Trophoblast cell (in vitro differentiated cells and primary cell): ENCODE results near the gene TBPL2.

Experiments used
- DNase-seq, 2 donors: peaks; one replicate each; pipeline ENCODE4 v3.0.0-alpha.2; 2016
- H2AFZ ChIP-seq: 2 replicates; pipeline ENCODE4 v1.6.1; 2013; ENCODE audit warnings: low read length, moderate library complexity, mild to moderate bottlenecking; ENCODE audit not compliant: insufficient read depth, poor library complexity
- H2AK5ac ChIP-seq: 2 replicates; pipeline ENCODE4 v1.6.1; 2013; ENCODE audit warnings: mild to moderate bottlenecking, low read length
- H2BK120ac ChIP-seq: 2 replicates; pipeline ENCODE4 v1.6.1; 2013; ENCODE audit warnings: low read length, mild to moderate bottlenecking, moderate library complexity; ENCODE audit not compliant: insufficient read depth, poor library complexity
- H2BK12ac ChIP-seq: 2 replicates; pipeline ENCODE4 v1.6.1; 2013; ENCODE audit warnings: mild to moderate bottlenecking, low read length, moderate library complexity
- H2BK5ac ChIP-seq: 2 replicates; pipeline ENCODE4 v1.6.1; 2013; ENCODE audit warnings: low read length, low read depth, moderate library complexity, mild to moderate bottlenecking; ENCODE audit not compliant: poor library complexity
- H3K14ac ChIP-seq: 2 replicates; pipeline ENCODE4 v1.6.1; 2013; ENCODE audit warnings: mild to moderate bottlenecking, low read length
- H3K18ac ChIP-seq: 2 replicates; pipeline ENCODE4 v1.6.1; 2013; ENCODE audit warnings: mild to moderate bottlenecking, low read length
- H3K23ac ChIP-seq: 2 replicates; pipeline ENCODE4 v1.6.1; 2013; ENCODE audit warnings: low read length
- H3K27ac ChIP-seq: 2 replicates; pipeline ENCODE4 v1.5.1; 2013; ENCODE audit warnings: low read depth, mild to moderate bottlenecking, inconsistent platforms, low read length, moderate library complexity
- H3K27me3 ChIP-seq: 2 replicates; pipeline ENCODE4 v1.6.1; 2013; ENCODE audit warnings: inconsistent platforms, mild to moderate bottlenecking, low read length, moderate library complexity; ENCODE audit not compliant: insufficient read depth
- H3K36me3 ChIP-seq, 2 experiments: 1 replicate in 1 of 2; 2 replicates in 1 of 2; pipeline ENCODE4 v1.6.1; 2013; ENCODE audit warnings: low read length in 2 of 2, mild to moderate bottlenecking in 2 of 2, moderate library complexity in 1 of 2; ENCODE audit not compliant: insufficient read depth in 2 of 2, control insufficient read depth in 1 of 2
- H3K4ac ChIP-seq: 2 replicates; pipeline ENCODE4 v1.6.1; 2013; ENCODE audit warnings: low read depth, mild to moderate bottlenecking, low read length, moderate library complexity
- H3K4me1 ChIP-seq, 2 experiments: 1 replicate in 1 of 2; 2 replicates in 1 of 2; pipeline ENCODE4 v1.6.1; 2013; ENCODE audit warnings: low read length in 2 of 2, mild to moderate bottlenecking in 2 of 2, moderate library complexity in 1 of 2; ENCODE audit not compliant: insufficient read depth in 2 of 2, control insufficient read depth in 1 of 2
- H3K4me2 ChIP-seq: 2 replicates; pipeline ENCODE4 v1.6.1; 2013; ENCODE audit warnings: inconsistent platforms, mild to moderate bottlenecking, low read length, moderate library complexity
- H3K4me3 ChIP-seq: 2 replicates; pipeline ENCODE4 v1.5.1; 2013; ENCODE audit warnings: mild to moderate bottlenecking, low read depth, low read length, inconsistent platforms
- H3K79me1 ChIP-seq: one replicate; pipeline ENCODE4 v1.6.1; 2013; ENCODE audit warnings: low read length
- H3K79me2 ChIP-seq: 2 replicates; pipeline ENCODE4 v1.6.1; 2013; ENCODE audit warnings: low read length, mild to moderate bottlenecking; ENCODE audit not compliant: control insufficient read depth, insufficient read depth, poor library complexity
- H3K9ac ChIP-seq: 2 replicates; pipeline ENCODE4 v1.6.1; 2013; ENCODE audit warnings: mild to moderate bottlenecking, low read length
- H3K9me3 ChIP-seq: 2 replicates; pipeline ENCODE4 v1.6.1; 2013; ENCODE audit warnings: low read depth, mild to moderate bottlenecking, control low read depth, inconsistent platforms, low read length; ENCODE audit not compliant: insufficient read depth
- H4K12ac ChIP-seq: 2 replicates; pipeline ENCODE4 v1.6.1; 2013; ENCODE audit warnings: low read depth, mild to moderate bottlenecking, low read length, moderate library complexity
- H4K8ac ChIP-seq: 2 replicates; pipeline ENCODE4 v1.6.1; 2013; ENCODE audit warnings: low read depth, mild to moderate bottlenecking, low read length, moderate library complexity
- H4K91ac ChIP-seq: one replicate; pipeline ENCODE4 v1.6.1; 2013; ENCODE audit warnings: low read depth, mild to moderate bottlenecking, low read length, moderate library complexity
- WGBS: extraction: QIAGEN DNeasy Blood & Tissue Kit; methylation state at CpG from one replicate; pipeline ENCODE4 v1.1.7; 2013; ENCODE audit warnings: missing lambda C conversion rate; ENCODE audit not compliant: insufficient read length, insufficient coverage; ENCODE audit errors: extremely low coverage; 5-methylcytosine and 5-hydroxymethylcytosine counted together

TBPL2 gene

DNA sequence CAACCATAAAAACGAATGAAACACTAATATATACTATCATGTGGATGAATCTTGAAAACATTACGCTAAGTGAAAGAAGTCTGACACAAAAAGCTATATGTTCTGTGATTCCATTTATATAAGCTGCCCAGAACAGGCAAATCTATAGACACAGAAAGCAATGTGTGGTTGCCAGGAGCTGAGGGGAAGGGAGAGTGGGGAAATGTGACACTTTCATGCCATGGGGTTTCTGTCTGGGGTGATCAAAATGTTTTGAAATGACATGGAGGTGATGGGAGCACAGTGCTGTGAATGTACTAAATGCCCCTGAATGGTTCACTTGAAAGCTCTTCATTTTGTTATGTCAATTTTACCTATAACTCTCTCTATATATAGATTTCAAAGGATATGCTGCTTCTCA, 58.9 kb downstream of the TBPL2 start:
- no peak overlapping the region for H3K9ac ChIP-seq
- H3K23ac ChIP-seq, result no peak overlapping the region
- H3K79me2 ChIP-seq, result no peaks in the 10 kb centered on the region
- H3K27me3 ChIP-seq, result no peaks in the 10 kb centered on the region
- no CpG with 5 or more reads among the region's 2 CpGs for WGBS
- no peak overlapping the region for H3K14ac ChIP-seq
- no peak overlapping the region for H3K27ac ChIP-seq
- no peak for DNase-seq
- H4K8ac ChIP-seq, result no peak overlapping the region
- no peak overlapping the region for H2BK12ac ChIP-seq
- peaks cover 0 to 3% of the 10 kb centered on the region in 2 experiments for H3K4me1 ChIP-seq
- H3K36me3 ChIP-seq, result peaks cover 6 to 15% of the 10 kb centered on the region in 2 experiments
- no peak overlapping the region for H3K4ac ChIP-seq
- no peaks in the 10 kb centered on the region for H3K9me3 ChIP-seq
- no peak overlapping the region for H2BK5ac ChIP-seq
- H3K18ac ChIP-seq, result no peak overlapping the region
- H2AK5ac ChIP-seq, result no peak overlapping the region
- no peak overlapping the region for H4K12ac ChIP-seq
- no peak overlapping the region for H2AFZ ChIP-seq
- no peaks in the 10 kb centered on the region for H3K79me1 ChIP-seq
- H3K4me3 ChIP-seq, result no peak overlapping the region
- H3K4me2 ChIP-seq, result no peak overlapping the region
- no peak overlapping the region for H2BK120ac ChIP-seq
- H4K91ac ChIP-seq, result no peak overlapping the region

DNA sequence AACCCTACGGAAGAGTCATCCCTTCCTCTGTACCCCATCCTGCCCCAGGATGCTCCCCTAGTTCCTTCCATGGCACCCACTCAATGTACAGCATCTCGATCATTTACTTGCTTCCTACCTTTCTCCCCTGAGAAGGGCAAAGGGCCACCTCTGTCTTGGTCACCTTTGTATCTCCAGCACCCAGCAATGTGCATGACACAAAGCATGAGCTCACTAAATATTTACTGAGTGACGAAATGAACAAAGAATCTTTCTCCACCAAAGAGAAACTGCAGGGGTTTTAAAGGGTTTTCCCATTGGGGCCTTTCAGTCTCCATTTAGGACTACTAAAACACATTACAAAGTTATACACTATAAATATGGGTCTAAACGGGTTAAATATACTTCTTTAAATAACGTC, 59.4 kb downstream of the TBPL2 start:
- Histone ChIP-seq H3K23ac (no peak overlapping the region), H2AFZ (no peak overlapping the region), H3K4me3 (no peak overlapping the region), H3K4me2 (no peak overlapping the region), H3K14ac (no peak overlapping the region), H3K27me3 (no peaks in the 10 kb centered on the region), H4K91ac (no peak overlapping the region), H3K27ac (no peak overlapping the region), H3K36me3 (peaks cover 6 to 17% of the 10 kb centered on the region in 2 experiments), H2BK120ac (no peak overlapping the region), H2BK5ac (no peak overlapping the region), H4K8ac (no peak overlapping the region), H3K9me3 (no peaks in the 10 kb centered on the region), H3K79me1 (no peaks in the 10 kb centered on the region), H3K9ac (no peak overlapping the region), H2BK12ac (no peak overlapping the region), H2AK5ac (no peak overlapping the region), H3K4ac (no peak overlapping the region), H3K79me2 (no peaks in the 10 kb centered on the region), H3K18ac (no peak overlapping the region), H4K12ac (no peak overlapping the region), H3K4me1 (peaks cover 0 to 3% of the 10 kb centered on the region in 2 experiments)
- no CpG with 5 or more reads among the region's 5 CpGs for WGBS
- DNase-seq, result peak; percentile 11 to 69

DNA sequence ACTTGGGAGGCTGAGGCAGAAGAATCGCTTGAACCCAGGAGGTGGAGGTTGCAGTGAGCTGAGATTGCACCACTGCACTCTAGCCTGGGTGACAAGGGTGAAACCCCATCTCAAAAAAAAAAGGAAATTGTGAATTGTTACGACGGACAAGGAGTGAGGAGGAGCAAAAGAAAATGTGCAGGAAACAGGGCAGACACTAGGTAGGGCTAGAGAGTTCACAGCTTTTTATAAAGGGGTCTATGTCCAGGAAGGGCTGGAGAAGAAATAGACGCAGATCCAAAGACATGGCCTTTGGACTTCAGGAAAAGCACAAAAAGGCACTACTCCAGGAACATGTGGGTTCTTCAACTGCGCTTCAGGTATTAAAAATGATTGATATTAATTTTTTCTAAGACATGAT, 63.2 kb downstream of the TBPL2 start:
- Histone ChIP-seq H4K12ac (no peak overlapping the region), H3K14ac (no peak overlapping the region), H3K36me3 (peaks cover 4 to 12% of the 10 kb centered on the region in 2 experiments), H2AK5ac (no peak overlapping the region), H3K9ac (no peak overlapping the region), H3K27ac (no peak overlapping the region), H3K4ac (no peak overlapping the region), H3K18ac (no peak overlapping the region), H2BK120ac (no peak overlapping the region), H2BK5ac (no peak overlapping the region), H4K8ac (no peak overlapping the region), H3K4me2 (no peak overlapping the region), H3K27me3 (no peaks in the 10 kb centered on the region), H4K91ac (no peak overlapping the region), H2BK12ac (no peak overlapping the region), H2AFZ (no peak overlapping the region), H3K79me1 (no peaks in the 10 kb centered on the region), H3K79me2 (no peaks in the 10 kb centered on the region), H3K4me1 (peaks cover 0 to 3% of the 10 kb centered on the region in 2 experiments), H3K4me3 (no peak overlapping the region), H3K23ac (no peak overlapping the region), H3K9me3 (no peaks in the 10 kb centered on the region)
- WGBS, result no CpG with 5 or more reads among the region's 5 CpGs
- DNase-seq, result no peak

DNA sequence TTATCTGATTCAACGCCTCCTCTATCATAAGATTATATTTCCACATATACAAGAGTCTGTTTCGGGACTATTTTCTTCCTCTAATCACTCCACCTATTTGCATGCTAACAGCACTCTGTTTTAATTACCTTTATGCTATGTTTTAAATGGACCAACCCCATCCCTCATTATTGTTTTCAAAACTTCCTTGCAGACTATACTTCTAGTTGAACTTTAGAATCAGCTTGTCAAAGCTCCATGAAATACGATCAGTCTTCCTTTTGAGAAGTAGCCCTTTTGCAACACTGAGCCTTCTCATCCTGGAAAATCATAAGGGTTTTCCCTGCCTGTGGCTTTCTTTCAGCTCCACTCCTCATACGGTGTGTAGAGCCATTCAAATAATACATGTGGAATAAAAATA, 65.6 kb downstream of the TBPL2 start:
- no CpG with 5 or more reads among the region's 4 CpGs for WGBS
- no peak for DNase-seq
- H4K91ac ChIP-seq, result no peak overlapping the region
- H2BK5ac ChIP-seq, result no peak overlapping the region
- no peaks in the 10 kb centered on the region for H3K79me1 ChIP-seq
- H3K27me3 ChIP-seq, result no peaks in the 10 kb centered on the region
- H3K9ac ChIP-seq, result no peak overlapping the region
- no peak overlapping the region for H3K4me3 ChIP-seq
- H2AK5ac ChIP-seq, result no peak overlapping the region
- H3K27ac ChIP-seq, result no peak overlapping the region
- no peak overlapping the region for H2AFZ ChIP-seq
- no peak overlapping the region for H3K23ac ChIP-seq
- H3K18ac ChIP-seq, result no peak overlapping the region
- H3K4me2 ChIP-seq, result no peak overlapping the region
- no peak overlapping the region for H3K4ac ChIP-seq
- H4K8ac ChIP-seq, result no peak overlapping the region
- H3K9me3 ChIP-seq, result no peaks in the 10 kb centered on the region
- no peaks in the 10 kb centered on the region for H3K79me2 ChIP-seq
- no peak overlapping the region for H2BK12ac ChIP-seq
- no peak overlapping the region for H2BK120ac ChIP-seq
- H4K12ac ChIP-seq, result no peak overlapping the region
- H3K4me1 ChIP-seq, result no peaks in the 10 kb centered on the region
- peaks cover 1 to 6% of the 10 kb centered on the region in 2 experiments for H3K36me3 ChIP-seq
- H3K14ac ChIP-seq, result no peak overlapping the region
